IMR-90 (cell line): ENCODE measurements around the gene GPC6. TPM values are rescaled to one million over a fixed set of nuclear protein-coding genes. Genes with fewer than 3 reads are reported as not detected.
A peak's percentile ranks its signal among the peaks of the same experiment; 100 is the strongest.

Experiments used
- ATAC-seq: fragments of 200-7000 bp; cut with Tn5 transposase; 2 replicates; pipeline ENCODE4 v1.9.1; 2020; ENCODE audit warnings: low read depth, mild to moderate bottlenecking, moderate library complexity
- BruUV-seq: library from RNA; stranded (reverse); fragments of 400-500 nt; replicated peaks from 2 replicates; lab custom pipeline; 2021; lab: Mats Ljungman, UMichigan
- CTCF ChIA-PET: fragments of 300-600 bp; formaldehyde crosslinking; extraction: SDS; loops from one replicate; lab custom pipeline; 2021; ENCODE audit warnings: antibody characterized with exemption; lab: Yijun Ruan, JAX
- POLR2A ChIA-PET: fragments of 300-600 bp; sonication (Branson Sonifier 250); formaldehyde crosslinking; loops from one replicate; lab custom pipeline; 2022; ENCODE audit warnings: antibody characterized with exemption; ENCODE audit not compliant: unreplicated experiment; lab: Charles Lee
- DNase-seq: peaks from one replicate; pipeline ENCODE4 v3.0.0; 2013
- H2AFZ ChIP-seq: replicated peaks from 2 replicates; pipeline ENCODE3; 2013; ENCODE audit warnings: low read length, mild to moderate bottlenecking; ENCODE audit not compliant: poor library complexity
- H2AK5ac ChIP-seq: 2 replicates; pipeline ENCODE4 v1.6.1; 2013; ENCODE audit warnings: low read depth, low read length, inconsistent platforms
- H2AK9ac ChIP-seq: replicated peaks from 2 replicates; pipeline ENCODE3; 2013; ENCODE audit warnings: mild to moderate bottlenecking, low read depth, low read length, moderate library complexity; ENCODE audit not compliant: poor library complexity
- H2BK120ac ChIP-seq: 2 replicates; pipeline ENCODE4 v1.6.1; 2013; ENCODE audit warnings: low read depth, low read length, inconsistent platforms
- H2BK15ac ChIP-seq: 3 replicates; pipeline ENCODE4 v1.6.1; 2013; ENCODE audit warnings: low read depth, low read length, inconsistent platforms
- H2BK20ac ChIP-seq: 2 replicates; pipeline ENCODE4 v1.6.1; 2013; ENCODE audit warnings: low read depth, mild to moderate bottlenecking, inconsistent platforms, low read length, moderate library complexity
- H2BK5ac ChIP-seq: 2 replicates; pipeline ENCODE4 v1.6.1; 2013; ENCODE audit warnings: mild to moderate bottlenecking, low read depth, low read length, inconsistent platforms; ENCODE audit not compliant: poor library complexity, severe bottlenecking
- H3K14ac ChIP-seq: replicated peaks from 2 replicates; pipeline ENCODE4 v1.6.1; 2013; ENCODE audit warnings: low read depth, low read length, inconsistent platforms
- H3K18ac ChIP-seq: 2 replicates; pipeline ENCODE4 v1.6.1; 2013; ENCODE audit warnings: low read depth, low read length, control low read depth
- H3K23ac ChIP-seq: 2 replicates; pipeline ENCODE4 v1.6.1; 2013; ENCODE audit warnings: low read depth, low read length, inconsistent platforms
- H3K27ac ChIP-seq: 2 replicates; pipeline ENCODE4 v1.5.1; 2013; ENCODE audit warnings: mild to moderate bottlenecking, control low read depth, low read length; ENCODE audit not compliant: insufficient read depth
- H3K27me3 ChIP-seq: 2 replicates; pipeline ENCODE4 v1.6.1; 2013; ENCODE audit warnings: low read length; ENCODE audit not compliant: control insufficient read depth, insufficient read depth
- H3K36me3 ChIP-seq: 2 replicates; pipeline ENCODE4 v1.6.1; 2013; ENCODE audit warnings: low read length, mixed read lengths; ENCODE audit not compliant: control insufficient read depth, insufficient read depth
- H3K4ac ChIP-seq: 2 replicates; pipeline ENCODE4 v1.6.1; 2013; ENCODE audit warnings: low read depth, low read length, inconsistent platforms
- H3K4me1 ChIP-seq: 2 replicates; pipeline ENCODE4 v1.6.1; 2013; ENCODE audit warnings: low read length, mixed read lengths; ENCODE audit not compliant: control insufficient read depth, insufficient read depth
- H3K4me2 ChIP-seq: 2 replicates; pipeline ENCODE4 v1.6.1; 2013; ENCODE audit warnings: low read depth, mild to moderate bottlenecking, control low read depth, low read length, moderate library complexity
- H3K4me3 ChIP-seq: 2 replicates; pipeline ENCODE4 v1.5.1; 2013; ENCODE audit warnings: low read depth, mild to moderate bottlenecking, control low read depth, low read length, moderate library complexity; ENCODE audit not compliant: insufficient read depth
- H3K56ac ChIP-seq: 2 replicates; pipeline ENCODE4 v1.6.1; 2013; ENCODE audit warnings: low read length, inconsistent platforms; ENCODE audit not compliant: insufficient read depth; ENCODE audit errors: extremely low read depth
- H3K79me1 ChIP-seq, 2 experiments: 2 replicates each; pipeline ENCODE4 v1.6.1; 2013; ENCODE audit warnings: low read length in 2 of 2, inconsistent platforms in 1 of 2, low read depth in 1 of 2
- H3K9ac ChIP-seq: 2 replicates; pipeline ENCODE4 v1.6.1; 2013; ENCODE audit warnings: low read depth, low read length, control low read depth
- H3K9me1 ChIP-seq: 2 replicates; pipeline ENCODE4 v1.6.1; 2013; ENCODE audit warnings: low read length, inconsistent platforms; ENCODE audit not compliant: insufficient read depth
- H3K9me3 ChIP-seq: 2 replicates; pipeline ENCODE4 v1.6.1; 2013; ENCODE audit warnings: low read length; ENCODE audit not compliant: control insufficient read depth, insufficient read depth
- H4K20me1 ChIP-seq: 2 replicates; pipeline ENCODE4 v1.6.1; 2013; ENCODE audit warnings: low read length, inconsistent platforms; ENCODE audit not compliant: insufficient read depth
- H4K5ac ChIP-seq: 2 replicates; pipeline ENCODE4 v1.6.1; 2013; ENCODE audit warnings: mild to moderate bottlenecking, low read depth, low read length, control low read depth
- H4K8ac ChIP-seq, 2 experiments: 2 replicates each; pipeline ENCODE4 v1.6.1; 2013; ENCODE audit warnings: low read depth in 2 of 2, low read length in 2 of 2, control low read depth in 1 of 2, inconsistent platforms in 1 of 2
- H4K91ac ChIP-seq: 2 replicates; pipeline ENCODE4 v1.6.1; 2013; ENCODE audit warnings: low read depth, low read length, inconsistent platforms; ENCODE audit not compliant: insufficient read depth
- CEBPB ChIP-seq: IDR thresholded peaks from 2 replicates; pipeline ENCODE4 v1.6.1; 2012; ENCODE audit warnings: low read depth, low read length, improper control_type of control experiment
- NFE2L2 ChIP-seq: fragments of 150-350 bp; IDR thresholded peaks from 2 replicates; pipeline ENCODE4 v1.6.1; 2016; ENCODE audit warnings: low read depth, mild to moderate bottlenecking, low read length
- dilution Hi-C: fragments of 300-500 bp; cut with HindIII; formaldehyde crosslinking; loops from one replicate; pipeline ENCODE4 v1.14.3; 2018; ENCODE audit warnings: low sequenced_read_pairs; ENCODE audit not compliant: unreplicated experiment
- in situ Hi-C: fragments of 300-500 bp; cut with MboI; formaldehyde crosslinking; loops from 3 replicates; pipeline ENCODE4 v1.14.3; 2019; ENCODE audit warnings: low sequenced_read_pairs, inconsistent platforms, mixed read lengths
- intact Hi-C: fragments of 100-400 bp; cut with micrococcal nuclease; formaldehyde crosslinking; loops from 2 replicates; pipeline ENCODE4 v1.10.0; 2022
- polyA plus RNA-seq, 3 experiments: library from polyadenylated mRNA; depleted of rRNA; stranded (reverse); fragments of >200 nt; gene quantifications; 2 replicates each; pipeline ENCODE4 v1.2.3, GENCODE V29; 2012; ENCODE audit warnings: low replicate concordance in 1 of 3
- total RNA-seq: library from RNA; depleted of rRNA; stranded (reverse); fragments of >200 nt; gene quantifications from 2 replicates; pipeline ENCODE4 v1.2.3, GENCODE V29; 2012

The GPC6 gene
- total and polyA plus RNA-seq, 2 of the 4 experiments (the other 2 are of a cell fraction) = 14.9 to 39.4 TPM

DNA sequence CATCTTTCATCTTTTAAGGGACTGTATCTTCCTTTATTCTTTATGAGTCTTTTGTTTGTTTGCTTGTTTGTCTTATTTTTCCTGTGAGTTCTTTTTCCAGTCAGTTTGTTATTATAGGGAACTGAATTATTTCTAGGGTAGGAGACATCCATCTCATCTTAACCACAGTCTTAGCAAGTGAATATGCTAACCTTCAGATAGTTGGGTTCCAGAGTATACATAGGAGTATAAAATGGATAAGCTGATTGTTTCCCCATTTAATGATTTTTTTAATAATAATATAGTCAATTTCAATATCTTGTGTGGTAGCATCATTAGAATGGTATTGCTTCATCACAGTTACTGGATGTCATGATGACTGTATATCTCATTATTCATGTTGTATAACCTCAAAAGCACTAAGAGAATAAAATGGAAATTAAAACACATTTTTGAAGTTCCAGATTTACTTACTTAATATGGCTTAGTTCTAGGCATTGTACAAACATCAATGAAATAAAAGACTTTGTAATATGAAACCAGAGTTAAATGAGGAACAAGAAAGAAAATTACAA lies 33.0 kb downstream of the GPC6 start:
- Histone ChIP-seq H3K4me3 (no peak overlapping the region), H3K36me3 (no peaks in the 10 kb centered on the region), H3K14ac (no peak overlapping the region), H4K8ac (no peak overlapping the region), H4K5ac (no peak overlapping the region), H2AFZ (no peak overlapping the region), H3K27me3 (no peaks in the 10 kb centered on the region), H3K9ac (no peak overlapping the region), H2BK20ac (no peak overlapping the region), H4K20me1 (no peaks in the 10 kb centered on the region), H2AK9ac (no peak overlapping the region), H3K18ac (no peak overlapping the region), H2BK120ac (no peak overlapping the region), H4K91ac (no peak overlapping the region), H3K79me1 (peaks cover 0 to 7% of the 10 kb centered on the region in 2 experiments; a peak in 2 of 4 replicates), H2AK5ac (no peak overlapping the region), H2BK5ac (no peak overlapping the region), H3K27ac (no peak overlapping the region), H3K56ac (no peak overlapping the region), H3K23ac (no peak overlapping the region), H3K9me1 (no peaks in the 10 kb centered on the region; the same call in 1 of the 2 replicates), H3K4me1 (peaks cover 5% of the 10 kb centered on the region), H3K4ac (no peak overlapping the region), H2BK15ac (no peak overlapping the region), H3K9me3 (no peaks in the 10 kb centered on the region), H3K4me2 (no peak overlapping the region)
- ChIA-PET CTCF (no interaction called here), POLR2A (no interaction called here)
- TF ChIP-seq CEBPB (peak; percentile 83), NFE2L2 (no peak)
- intact Hi-C loops (no loop called here), dilution Hi-C loops (no loop called here), in situ Hi-C loops (no loop called here)
- peak; percentile 15 for DNase-seq
- ATAC-seq = no peak
- no TSS peak for BruUV-seq
